HepG2 (cell line): ENCODE results near the gene SAMD14. TPM values are rescaled to one million over a fixed set of nuclear protein-coding genes. Genes with fewer than 3 reads are reported as not detected.
A peak's percentile ranks its signal among the peaks of the same experiment; 100 is the strongest.

Experiments
- ARNT2 ChIP-seq: sonication (generic); formaldehyde crosslinking; IDR thresholded peaks from 2 replicates; pipeline ENCODE4 v1.8.0; 2022; ENCODE audit warnings: mild to moderate bottlenecking, low read depth, missing genetic modification reagents, moderate library complexity
- ATF1 ChIP-seq: IDR thresholded peaks from 2 replicates; pipeline ENCODE4 v1.6.1; 2016; ENCODE audit warnings: mild to moderate bottlenecking, control low read depth
- FOSL1 ChIP-seq: sonication (generic); formaldehyde crosslinking; IDR thresholded peaks from 2 replicates; pipeline ENCODE4 v1.9.0; 2021; ENCODE audit warnings: missing genetic modification reagents, borderline replicate concordance
- FOXK2 ChIP-seq: fragments of 450-650 bp; IDR thresholded peaks from 2 replicates; pipeline ENCODE4 v1.6.1; 2016
- HDAC1 ChIP-seq: sonication (generic); formaldehyde crosslinking; IDR thresholded peaks from 2 replicates; pipeline ENCODE4 v1.5.1; 2020; ENCODE audit warnings: mild to moderate bottlenecking, missing genetic modification reagents
- HOXA5 ChIP-seq: sonication (generic); formaldehyde crosslinking; IDR thresholded peaks from 2 replicates; pipeline ENCODE4 v1.4.0; 2020; ENCODE audit warnings: missing genetic modification reagents
- MBD4 ChIP-seq: IDR thresholded peaks from 2 replicates; pipeline ENCODE4 v1.6.1; 2012; ENCODE audit warnings: low read length, inconsistent platforms, borderline replicate concordance
- NCOA1 ChIP-seq: sonication (generic); formaldehyde crosslinking; IDR thresholded peaks from 2 replicates; pipeline ENCODE4 v1.9.0; 2021; ENCODE audit warnings: missing genetic modification reagents
- NFYC ChIP-seq: IDR thresholded peaks from 2 replicates; pipeline ENCODE4 v1.6.1; 2016; ENCODE audit warnings: missing genetic modification reagents, missing compliant biosample characterization
- POLR2A ChIP-seq, 2 experiments: IDR thresholded peaks; 2 replicates each; pipeline ENCODE4 v1.6.1; 2011; ENCODE audit warnings: low read depth in 2 of 2, low read length in 2 of 2, mild to moderate bottlenecking in 1 of 2, moderate library complexity in 1 of 2; ENCODE audit not compliant: insufficient read depth in 1 of 2
- RFX1 ChIP-seq: fragments of 450-650 bp; IDR thresholded peaks from 2 replicates; pipeline ENCODE4 v1.6.1; 2017
- YY1 ChIP-seq: IDR thresholded peaks from 2 replicates; pipeline ENCODE4 v1.6.1; 2011; ENCODE audit warnings: low read length, low read depth, moderate library complexity, mild to moderate bottlenecking; ENCODE audit not compliant: insufficient read depth, insufficient replicate concordance
- ZFP36L2 ChIP-seq: sonication (generic); formaldehyde crosslinking; IDR thresholded peaks from 2 replicates; pipeline ENCODE4 v1.4.0; 2020; ENCODE audit warnings: missing genetic modification reagents
- ZFP41 ChIP-seq: sonication (generic); formaldehyde crosslinking; IDR thresholded peaks from 2 replicates; pipeline ENCODE4 v1.4.0; 2020; ENCODE audit warnings: mild to moderate bottlenecking, missing genetic modification reagents, borderline replicate concordance
- ZNF354B ChIP-seq: sonication (generic); formaldehyde crosslinking; IDR thresholded peaks from 2 replicates; pipeline ENCODE4 v1.8.0; 2022; ENCODE audit warnings: mild to moderate bottlenecking, missing genetic modification reagents
- ZNF501 ChIP-seq: sonication (generic); formaldehyde crosslinking; IDR thresholded peaks from 2 replicates; pipeline ENCODE4 v1.5.1; 2020; ENCODE audit warnings: mild to moderate bottlenecking, moderate library complexity, missing genetic modification reagents
- ZNF547 ChIP-seq: sonication (generic); formaldehyde crosslinking; IDR thresholded peaks from 2 replicates; pipeline ENCODE4 v1.5.1; 2020; ENCODE audit warnings: mild to moderate bottlenecking, missing genetic modification reagents
- ZNF878 ChIP-seq: sonication (generic); formaldehyde crosslinking; IDR thresholded peaks from 2 replicates; pipeline ENCODE4 v1.8.1; 2023; ENCODE audit warnings: mild to moderate bottlenecking, missing genetic modification reagents, moderate library complexity
- ZNF879 ChIP-seq: sonication (generic); formaldehyde crosslinking; IDR thresholded peaks from 2 replicates; pipeline ENCODE4 v1.8.1; 2023; ENCODE audit warnings: missing genetic modification reagents
- polyA plus RNA-seq, 8 experiments: library from polyadenylated mRNA; depleted of rRNA in 3 of 8; stranded (reverse) in 7 of 8; unstranded in 1 of 8; fragments of >200 nt; fragmentation: Illumina TruSeq in 4 of 8; extraction: Trizol in 4 of 8; gene quantifications; 2 replicates each; pipeline versions ENCODE4 v1.2.1 to v1.2.3, GENCODE V29; 2011 to 2016; ENCODE audit warnings: low read depth in 4 of 8, missing spikeins in 1 of 8, mixed read lengths in 1 of 8; ENCODE audit not compliant: insufficient read depth in 1 of 8
- total RNA-seq, 5 experiments: library from RNA; depleted of rRNA; stranded (reverse); fragments of >200 nt; fragmentation: Illumina TruSeq; extraction: Trizol; gene quantifications; 2 replicates each; pipeline ENCODE4 v1.2.3, GENCODE V29; 2016; ENCODE audit warnings: low read depth in 1 of 5
- TF ChIP-seq, protein P1 (sequence below): sonication (generic); formaldehyde crosslinking; IDR thresholded peaks from 2 replicates; pipeline ENCODE4 v1.5.0; 2020; ENCODE audit warnings: mild to moderate bottlenecking, missing genetic modification reagents, borderline replicate concordance
- TF ChIP-seq, protein P2 (sequence below): sonication (generic); formaldehyde crosslinking; IDR thresholded peaks from 2 replicates; pipeline ENCODE4 v1.4.0; 2020; ENCODE audit warnings: missing genetic modification reagents, borderline replicate concordance
- TF ChIP-seq, protein P3 (sequence below): sonication (generic); formaldehyde crosslinking; IDR thresholded peaks from 2 replicates; pipeline ENCODE4 v1.4.0; 2020; ENCODE audit warnings: missing genetic modification reagents; ENCODE audit errors: not compliant biosample characterization

SAMD14 gene
- total and polyA plus RNA-seq, 2 of the 13 experiments (the other 11 are each of a cell fraction or from before 2014, with no cell fraction given), result 0.07 to 0.22 TPM

DNA sequence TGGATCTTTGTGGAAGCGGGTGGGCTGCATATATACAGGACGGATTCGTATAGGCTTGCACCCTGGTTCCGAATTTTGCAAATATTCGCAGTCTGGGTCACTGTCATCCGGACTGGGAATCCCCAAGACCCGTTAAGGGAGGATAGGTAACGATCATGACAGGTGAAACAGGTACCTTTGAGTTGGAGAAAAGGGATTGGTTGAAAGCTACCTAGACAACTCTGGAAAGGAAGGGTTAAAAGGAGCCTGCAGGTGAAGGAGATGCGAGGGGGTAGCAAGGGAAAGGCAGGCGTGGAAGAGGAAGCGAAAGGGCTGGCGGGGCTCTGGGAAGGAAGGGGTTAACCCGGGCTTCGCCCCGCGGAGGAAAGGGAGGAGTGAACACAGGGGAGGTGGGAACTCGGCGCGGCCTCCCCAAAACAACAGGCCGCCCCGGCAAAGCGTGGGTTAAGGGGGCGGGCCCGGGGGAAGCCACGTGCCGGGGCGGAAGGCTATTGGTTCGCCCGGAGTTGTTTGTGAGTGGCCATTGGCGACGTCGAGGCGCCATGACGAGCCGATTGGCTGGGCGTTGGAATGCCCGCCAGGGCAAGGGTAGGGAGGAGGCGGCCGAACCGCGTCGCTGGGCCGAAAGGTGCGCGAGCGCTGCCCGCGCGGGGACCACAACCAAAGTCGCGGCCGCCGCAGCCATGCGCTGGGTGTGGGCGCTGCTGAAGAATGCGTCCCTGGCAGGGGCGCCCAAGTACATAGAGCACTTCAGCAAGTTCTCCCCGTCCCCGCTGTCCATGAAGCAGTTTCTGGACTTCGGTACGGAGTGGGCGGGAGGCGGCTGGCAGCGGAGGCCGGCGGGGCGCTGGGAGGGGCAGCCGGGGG is 35.0 kb downstream of the SAMD14 start, which contains the start of gene PDK2 (continued):
- TF ChIP-seq, protein P1, sequence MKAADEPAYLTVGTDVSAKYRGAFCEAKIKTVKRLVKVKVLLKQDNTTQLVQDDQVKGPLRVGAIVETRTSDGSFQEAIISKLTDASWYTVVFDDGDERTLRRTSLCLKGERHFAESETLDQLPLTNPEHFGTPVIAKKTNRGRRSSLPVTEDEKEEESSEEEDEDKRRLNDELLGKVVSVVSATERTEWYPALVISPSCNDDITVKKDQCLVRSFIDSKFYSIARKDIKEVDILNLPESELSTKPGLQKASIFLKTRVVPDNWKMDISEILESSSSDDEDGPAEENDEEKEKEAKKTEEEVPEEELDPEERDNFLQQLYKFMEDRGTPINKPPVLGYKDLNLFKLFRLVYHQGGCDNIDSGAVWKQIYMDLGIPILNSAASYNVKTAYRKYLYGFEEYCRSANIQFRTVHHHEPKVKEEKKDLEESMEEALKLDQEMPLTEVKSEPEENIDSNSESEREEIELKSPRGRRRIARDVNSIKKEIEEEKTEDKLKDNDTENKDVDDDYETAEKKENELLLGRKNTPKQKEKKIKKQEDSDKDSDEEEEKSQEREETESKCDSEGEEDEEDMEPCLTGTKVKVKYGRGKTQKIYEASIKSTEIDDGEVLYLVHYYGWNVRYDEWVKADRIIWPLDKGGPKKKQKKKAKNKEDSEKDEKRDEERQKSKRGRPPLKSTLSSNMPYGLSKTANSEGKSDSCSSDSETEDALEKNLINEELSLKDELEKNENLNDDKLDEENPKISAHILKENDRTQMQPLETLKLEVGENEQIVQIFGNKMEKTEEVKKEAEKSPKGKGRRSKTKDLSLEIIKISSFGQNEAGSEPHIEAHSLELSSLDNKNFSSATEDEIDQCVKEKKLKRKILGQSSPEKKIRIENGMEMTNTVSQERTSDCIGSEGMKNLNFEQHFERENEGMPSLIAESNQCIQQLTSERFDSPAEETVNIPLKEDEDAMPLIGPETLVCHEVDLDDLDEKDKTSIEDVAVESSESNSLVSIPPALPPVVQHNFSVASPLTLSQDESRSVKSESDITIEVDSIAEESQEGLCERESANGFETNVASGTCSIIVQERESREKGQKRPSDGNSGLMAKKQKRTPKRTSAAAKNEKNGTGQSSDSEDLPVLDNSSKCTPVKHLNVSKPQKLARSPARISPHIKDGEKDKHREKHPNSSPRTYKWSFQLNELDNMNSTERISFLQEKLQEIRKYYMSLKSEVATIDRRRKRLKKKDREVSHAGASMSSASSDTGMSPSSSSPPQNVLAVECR (CRISPR knock-in tag), result peak; percentile 87
- peak; percentile 74; the same call in 1 of the 2 replicates for TF ChIP-seq ATF1 (CRISPR knock-in tag)
- TF ChIP-seq, protein P2, sequence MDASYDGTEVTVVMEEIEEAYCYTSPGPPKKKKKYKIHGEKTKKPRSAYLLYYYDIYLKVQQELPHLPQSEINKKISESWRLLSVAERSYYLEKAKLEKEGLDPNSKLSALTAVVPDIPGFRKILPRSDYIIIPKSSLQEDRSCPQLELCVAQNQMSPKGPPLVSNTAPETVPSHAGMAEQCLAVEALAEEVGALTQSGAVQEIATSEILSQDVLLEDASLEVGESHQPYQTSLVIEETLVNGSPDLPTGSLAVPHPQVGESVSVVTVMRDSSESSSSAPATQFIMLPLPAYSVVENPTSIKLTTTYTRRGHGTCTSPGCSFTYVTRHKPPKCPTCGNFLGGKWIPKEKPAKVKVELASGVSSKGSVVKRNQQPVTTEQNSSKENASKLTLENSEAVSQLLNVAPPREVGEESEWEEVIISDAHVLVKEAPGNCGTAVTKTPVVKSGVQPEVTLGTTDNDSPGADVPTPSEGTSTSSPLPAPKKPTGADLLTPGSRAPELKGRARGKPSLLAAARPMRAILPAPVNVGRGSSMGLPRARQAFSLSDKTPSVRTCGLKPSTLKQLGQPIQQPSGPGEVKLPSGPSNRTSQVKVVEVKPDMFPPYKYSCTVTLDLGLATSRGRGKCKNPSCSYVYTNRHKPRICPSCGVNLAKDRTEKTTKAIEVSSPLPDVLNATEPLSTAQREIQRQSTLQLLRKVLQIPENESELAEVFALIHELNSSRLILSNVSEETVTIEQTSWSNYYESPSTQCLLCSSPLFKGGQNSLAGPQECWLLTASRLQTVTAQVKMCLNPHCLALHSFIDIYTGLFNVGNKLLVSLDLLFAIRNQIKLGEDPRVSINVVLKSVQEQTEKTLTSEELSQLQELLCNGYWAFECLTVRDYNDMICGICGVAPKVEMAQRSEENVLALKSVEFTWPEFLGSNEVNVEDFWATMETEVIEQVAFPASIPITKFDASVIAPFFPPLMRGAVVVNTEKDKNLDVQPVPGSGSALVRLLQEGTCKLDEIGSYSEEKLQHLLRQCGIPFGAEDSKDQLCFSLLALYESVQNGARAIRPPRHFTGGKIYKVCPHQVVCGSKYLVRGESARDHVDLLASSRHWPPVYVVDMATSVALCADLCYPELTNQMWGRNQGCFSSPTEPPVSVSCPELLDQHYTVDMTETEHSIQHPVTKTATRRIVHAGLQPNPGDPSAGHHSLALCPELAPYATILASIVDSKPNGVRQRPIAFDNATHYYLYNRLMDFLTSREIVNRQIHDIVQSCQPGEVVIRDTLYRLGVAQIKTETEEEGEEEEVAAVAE (CRISPR knock-in tag), result peak; percentile 77; the same call in 1 of the 2 replicates
- TF ChIP-seq ZNF879, result no peak
- TF ChIP-seq ZNF547 (CRISPR knock-in tag), result peak; percentile 70
- peak; percentile 100 for TF ChIP-seq NFYC (CRISPR knock-in tag)
- 0 out of 2 replicates have a peak, but pooled peaks have one; percentile 55 for TF ChIP-seq ZFP41 (CRISPR knock-in tag)
- TF ChIP-seq YY1, result peak; percentile 73
- no peak for TF ChIP-seq MBD4
- TF ChIP-seq, protein P3, sequence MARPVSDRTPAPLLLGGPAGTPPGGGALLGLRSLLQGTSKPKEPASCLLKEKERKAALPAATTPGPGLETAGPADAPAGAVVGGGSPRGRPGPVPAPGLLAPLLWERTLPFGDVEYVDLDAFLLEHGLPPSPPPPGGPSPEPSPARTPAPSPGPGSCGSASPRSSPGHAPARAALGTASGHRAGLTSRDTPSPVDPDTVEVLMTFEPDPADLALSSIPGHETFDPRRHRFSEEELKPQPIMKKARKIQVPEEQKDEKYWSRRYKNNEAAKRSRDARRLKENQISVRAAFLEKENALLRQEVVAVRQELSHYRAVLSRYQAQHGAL (CRISPR knock-in tag), result no peak
- TF ChIP-seq HDAC1 (CRISPR knock-in tag), result peak; percentile 78
- no peak for TF ChIP-seq ZFP36L2 (CRISPR knock-in tag)
- peak; percentile 75 for TF ChIP-seq ARNT2
- no peak; the same call in 1 of the 2 replicates for TF ChIP-seq ZNF878 (CRISPR knock-in tag)
- TF ChIP-seq FOXK2, result peak; percentile 87
- peak; percentile 58 to 65 for TF ChIP-seq POLR2A (IDR thresholded peaks at IDR 0.05; ENCODE audit: insufficient read depth in 1 of 2, low read depth in 2 of 2, low read length in 2 of 2)
- no peak for TF ChIP-seq RFX1
- TF ChIP-seq FOSL1 (CRISPR knock-in tag), result no peak
- peak; percentile 92; the same call in 1 of the 2 replicates for TF ChIP-seq NCOA1 (CRISPR knock-in tag)
- TF ChIP-seq ZNF354B, result 0 out of 2 replicates have a peak, but pooled peaks have one; percentile 87
- peak; percentile 87 for TF ChIP-seq HOXA5
- TF ChIP-seq ZNF501, result peak; percentile 93
